HG02623 (cell line): ENCODE measurements around the gene EPN3.

Source experiments
- ATAC-seq: cut with Tn5 transposase; IDR thresholded peaks from one replicate; pipeline ENCODE4 v1.9.1; 2021; ENCODE audit warnings: moderate library complexity; ENCODE audit not compliant: unreplicated experiment

EPN3 gene

GRCh38 chr17:50508573-50509460 is 23.7 kb upstream of the EPN3 start:
- ATAC-seq, result no peak

GRCh38 chr17:50511058-50511457 is 21.5 kb upstream of the EPN3 start:
- ATAC-seq, result peak; percentile 73

- ATAC-seq, result no peak
Observed at GRCh38 chr17:50513495-50513894, 19.0 kb upstream of the EPN3 start.

GRCh38 chr17:50514388-50514787 is 18.1 kb upstream of the EPN3 start:
- ATAC-seq, result no peak

- no peak for ATAC-seq
Observed at GRCh38 chr17:50514936-50515702, 17.4 kb upstream of the EPN3 start.

GRCh38 chr17:50517011-50517410 is 15.5 kb upstream of the EPN3 start:
- ATAC-seq, result no peak

- ATAC-seq, result no peak
Observed at GRCh38 chr17:50517504-50518383, 14.8 kb upstream of the EPN3 start.

GRCh38 chr17:50518384-50519023 is 14.0 kb upstream of the EPN3 start:
- ATAC-seq, result no peak

- ATAC-seq, result no peak
Observed at GRCh38 chr17:50519141-50519834, 13.2 kb upstream of the EPN3 start.

GRCh38 chr17:50520483-50520882 is 12.1 kb upstream of the EPN3 start:
- no peak for ATAC-seq

GRCh38 chr17:50521514-50521913 is 11.0 kb upstream of the EPN3 start:
- no peak for ATAC-seq

- ATAC-seq, result no peak
Observed at GRCh38 chr17:50522766-50523165, 9.8 kb upstream of the EPN3 start.

- ATAC-seq, result no peak
Observed at GRCh38 chr17:50523208-50523607, 9.3 kb upstream of the EPN3 start.

- ATAC-seq, result no peak
Observed at GRCh38 chr17:50524838-50525237, 7.7 kb upstream of the EPN3 start.

GRCh38 chr17:50527155-50527762 is 5.3 kb upstream of the EPN3 start:
- ATAC-seq, result no peak

- ATAC-seq, result no peak
Observed at GRCh38 chr17:50527949-50528474, 4.5 kb upstream of the EPN3 start.

- no peak for ATAC-seq
Observed at GRCh38 chr17:50529849-50530248, 2.7 kb upstream of the EPN3 start.

GRCh38 chr17:50531428-50532025 is 1.0 kb upstream of the EPN3 start:
- no peak for ATAC-seq

GRCh38 chr17:50533185-50533584 is 650 bp downstream of the EPN3 start:
- no peak for ATAC-seq
